H7 (cell line): Measurements from ENCODE around the gene CD4. TPM values are rescaled to one million over a fixed set of nuclear protein-coding genes. Genes with fewer than 3 reads are reported as not detected.
"Not testable (repeated sequence)": the region's sequence is repeated elsewhere in the genome, so short reads cannot be mapped to it uniquely, and the experiment has no call there.

Source experiments
- DNase-seq: peaks from one replicate; pipeline ENCODE4 v3.0.0; 2012
- H3K27me3 ChIP-seq: 2 replicates; pipeline ENCODE4 v1.6.0; 2011; ENCODE audit warnings: mild to moderate bottlenecking, low read length; ENCODE audit not compliant: control insufficient read depth, insufficient read depth
- H3K36me3 ChIP-seq: replicated peaks from 2 replicates; pipeline ENCODE4 v1.5.1; 2011; ENCODE audit warnings: low read length; ENCODE audit not compliant: control insufficient read depth, insufficient read depth
- H3K4me3 ChIP-seq: 2 replicates; pipeline ENCODE4 v1.5.1; 2011; ENCODE audit warnings: low read depth, mild to moderate bottlenecking, control low read depth, low read length, moderate library complexity; ENCODE audit not compliant: insufficient read depth
- total RNA-seq: library from RNA; depleted of rRNA; stranded (reverse); fragments of >200 nt; shearing (Covaris generic); gene quantifications from 2 replicates; pipeline ENCODE4 v1.2.3, GENCODE V29; 2014; rRNA removed

Gene CD4
- 0.66 and 0.81 TPM in 2 replicates for total RNA-seq

- H3K27me3 ChIP-seq = peaks cover 4% of the 10 kb centered on the region
- DNase-seq = peak; percentile 51
- H3K4me3 ChIP-seq = no peak within 1 kb of the TSS
- no peaks in the 10 kb centered on the region for H3K36me3 ChIP-seq
Observed at GRCh38 chr12:6788972-6789924, at the start of gene CD4. CD4 (plus strand) TSS chr12:6789528; CDS start chr12:6800139, 10,611 bp downstream.

- not testable (repeated sequence) for H3K36me3 ChIP-seq, DNase-seq, H3K27me3 ChIP-seq, H3K4me3 ChIP-seq
Observed at GRCh38 chr12:6742080-6742479, 47.2 kb upstream of the CD4 start.

- H3K4me3 ChIP-seq = no peak overlapping the region
- H3K27me3 ChIP-seq = no peaks in the 10 kb centered on the region
- peaks cover 13% of the 10 kb centered on the region for H3K36me3 ChIP-seq
- no peak for DNase-seq
Observed at GRCh38 chr12:6742834-6743233, 46.5 kb upstream of the CD4 start.

- DNase-seq, H3K4me3 ChIP-seq, H3K27me3 ChIP-seq: not testable (repeated sequence)
- H3K36me3 ChIP-seq = peaks cover 16% of the 10 kb centered on the region
Observed at GRCh38 chr12:6743300-6743699, 46.0 kb upstream of the CD4 start.

- Histone ChIP-seq H3K4me3 (no peak overlapping the region), H3K27me3 (no peaks in the 10 kb centered on the region), H3K36me3 (peaks cover 35% of the 10 kb centered on the region)
- no peak for DNase-seq
Observed at GRCh38 chr12:6745741-6746525, 43.4 kb upstream of the CD4 start.

GRCh38 chr12:6747216-6747615 is 42.1 kb upstream of the CD4 start:
- Histone ChIP-seq H3K4me3 (no peak overlapping the region), H3K36me3 (peaks cover 44% of the 10 kb centered on the region), H3K27me3 (no peaks in the 10 kb centered on the region)
- DNase-seq = no peak

- Histone ChIP-seq H3K36me3 (peaks cover 44% of the 10 kb centered on the region), H3K4me3 (no peak overlapping the region), H3K27me3 (no peaks in the 10 kb centered on the region)
- no peak for DNase-seq
Observed at GRCh38 chr12:6748761-6749160, 40.6 kb upstream of the CD4 start.

GRCh38 chr12:6750506-6750905 is 38.8 kb upstream of the CD4 start:
- Histone ChIP-seq H3K36me3 (peaks cover 44% of the 10 kb centered on the region), H3K27me3 (no peaks in the 10 kb centered on the region), H3K4me3 (no peak overlapping the region)
- no peak for DNase-seq

GRCh38 chr12:6751767-6752166 is 37.6 kb upstream of the CD4 start:
- no peak for DNase-seq
- Histone ChIP-seq H3K27me3 (no peaks in the 10 kb centered on the region), H3K36me3 (peaks cover 40% of the 10 kb centered on the region), H3K4me3 (no peak overlapping the region; the same call in 1 of the 2 replicates)

GRCh38 chr12:6752167-6752920 is 37.0 kb upstream of the CD4 start:
- peak overlapping the region; percentile 99 for H3K4me3 ChIP-seq
- peaks cover 36% of the 10 kb centered on the region for H3K36me3 ChIP-seq
- H3K27me3 ChIP-seq = no peaks in the 10 kb centered on the region
- peak; percentile 84 for DNase-seq

GRCh38 chr12:6752921-6753771 is 36.2 kb upstream of the CD4 start, which contains the start of gene MLF2:
MLF2 (minus strand) TSS chr12:6753141; CDS start chr12:6752334, 807 bp downstream.
- Histone ChIP-seq H3K4me3 (peak within 1 kb of the TSS; percentile 99), H3K36me3 (peaks cover 29% of the 10 kb centered on the region), H3K27me3 (no peaks in the 10 kb centered on the region)
- DNase-seq = peak; percentile 100

- H3K36me3 ChIP-seq = peaks cover 25% of the 10 kb centered on the region
- H3K4me3 ChIP-seq = no peak overlapping the region
- H3K27me3 ChIP-seq = no peaks in the 10 kb centered on the region
- no peak for DNase-seq
Observed at GRCh38 chr12:6753772-6754356, 35.5 kb upstream of the CD4 start.

- DNase-seq = no peak
- Histone ChIP-seq H3K4me3 (no peak overlapping the region), H3K27me3 (no peaks in the 10 kb centered on the region), H3K36me3 (peaks cover 22% of the 10 kb centered on the region)
Observed at GRCh38 chr12:6754411-6754810, 34.9 kb upstream of the CD4 start.
